Hematopoietic multipotent progenitor cell treated with erythropoietin and hydrocortisone succinate and interleukin-3 and kit ligand, for 4 days (in vitro differentiated cells): Measurements from ENCODE around the gene VRK3.

ENCODE experiments used
- DNase-seq: peaks from one replicate; pipeline ENCODE4 v3.0.0-alpha.2; 2015

Gene VRK3

GRCh38 chr19:50026550-50026906, 1.4 kb upstream of the VRK3 start:
- DNase-seq = no peak

- DNase-seq = peak; percentile 98
These were observed 800 bp upstream of the VRK3 start, which contains the start of gene ZNF473 for GRCh38 chr19:50025794-50026549. Gene ZNF473, plus strand, starts transcription at chr19:50026005. Its CDS starts 5,078 bp downstream, at chr19:50031083.

GRCh38 chr19:50024719-50025021, 502 bp downstream of the VRK3 start:
- DNase-seq = no peak

GRCh38 chr19:50022823-50023222, 2.3 kb downstream of the VRK3 start:
- DNase-seq = no peak

- DNase-seq = no peak
These were observed 4.7 kb downstream of the VRK3 start for GRCh38 chr19:50020481-50020880.

GRCh38 chr19:50016225-50016807, 8.9 kb downstream of the VRK3 start:
- no peak for DNase-seq

GRCh38 chr19:50008532-50008931, 16.6 kb downstream of the VRK3 start:
- DNase-seq = peak; percentile 55

GRCh38 chr19:50007947-50008346, 17.2 kb downstream of the VRK3 start:
- DNase-seq = no peak

- no peak for DNase-seq
These were observed 18.0 kb downstream of the VRK3 start for GRCh38 chr19:50007170-50007569.

GRCh38 chr19:50005428-50005827, 19.7 kb downstream of the VRK3 start:
- no peak for DNase-seq

- peak; percentile 87 for DNase-seq
These were observed 21.3 kb downstream of the VRK3 start for GRCh38 chr19:50003810-50004419.

- no peak for DNase-seq
These were observed 21.9 kb downstream of the VRK3 start for GRCh38 chr19:50003254-50003788.

- no peak for DNase-seq
These were observed 22.7 kb downstream of the VRK3 start for GRCh38 chr19:50002386-50002960.

- DNase-seq = no peak
These were observed 23.4 kb downstream of the VRK3 start for GRCh38 chr19:50001775-50002174.

GRCh38 chr19:50000841-50001557, 24.2 kb downstream of the VRK3 start:
- no peak for DNase-seq

- no peak for DNase-seq
These were observed 24.9 kb downstream of the VRK3 start for GRCh38 chr19:50000038-50000840.

GRCh38 chr19:49999371-50000010, 25.7 kb downstream of the VRK3 start:
- DNase-seq = no peak

GRCh38 chr19:49997709-49998108, 27.5 kb downstream of the VRK3 start:
- peak; percentile 73 for DNase-seq

- DNase-seq = no peak
These were observed 36.7 kb downstream of the VRK3 start for GRCh38 chr19:49988433-49988832.

- DNase-seq = no peak
These were observed 37.2 kb downstream of the VRK3 start for GRCh38 chr19:49988007-49988406.

- DNase-seq = peak; percentile 98
These were observed 37.9 kb downstream of the VRK3 start for GRCh38 chr19:49987159-49987698.
